HepG2 (cell line): ENCODE results near the gene C2CD4A.

ENCODE experiments used
- EZH2 ChIP-seq: conservative IDR thresholded peaks from 2 replicates; pipeline ENCODE4 v1.6.1; 2012; ENCODE audit warnings: mild to moderate bottlenecking, low read depth, low read length, moderate library complexity
- KDM2A ChIP-seq: sonication (generic); formaldehyde crosslinking; IDR thresholded peaks from 2 replicates; pipeline ENCODE4 v1.4.0; 2020; ENCODE audit warnings: low read depth, missing genetic modification reagents, borderline replicate concordance
- NFKB2 ChIP-seq: sonication (generic); formaldehyde crosslinking; IDR thresholded peaks from 2 replicates; pipeline ENCODE4 v1.4.0; 2020; ENCODE audit warnings: missing genetic modification reagents, borderline replicate concordance
- PLRG1 ChIP-seq: fragments of 450-650 bp; conservative IDR thresholded peaks from 2 replicates; pipeline ENCODE4 v1.6.1; 2016
- SRSF9 ChIP-seq: fragments of 200-400 bp; formaldehyde crosslinking; IDR thresholded peaks from 2 replicates; pipeline ENCODE4 v1.6.1; 2018; ENCODE audit warnings: borderline replicate concordance, mild to moderate bottlenecking, low read depth, low read length; ENCODE audit not compliant: insufficient read depth, poor library complexity, severe bottlenecking
- ZFP36 ChIP-seq: fragments of 150-350 bp; IDR thresholded peaks from 2 replicates; pipeline ENCODE4 v1.6.1; 2018; ENCODE audit warnings: borderline replicate concordance, low read length, low read depth; ENCODE audit not compliant: partially characterized antibody
- ZNF10 ChIP-seq: sonication (generic); formaldehyde crosslinking; IDR thresholded peaks from 2 replicates; pipeline ENCODE4 v1.4.0; 2020; ENCODE audit warnings: mild to moderate bottlenecking, low read depth, missing genetic modification reagents, borderline replicate concordance
- ZNF331 ChIP-seq: sonication (generic); formaldehyde crosslinking; IDR thresholded peaks from 2 replicates; pipeline ENCODE4 v1.4.0; 2020; ENCODE audit warnings: missing genetic modification reagents
- ZNF782 ChIP-seq: sonication (generic); formaldehyde crosslinking; IDR thresholded peaks from 2 replicates; pipeline ENCODE4 v1.4.0; 2020; ENCODE audit warnings: missing genetic modification reagents, mild to moderate bottlenecking, borderline replicate concordance
- ZNF83 ChIP-seq: sonication (generic); formaldehyde crosslinking; IDR thresholded peaks from 2 replicates; pipeline ENCODE4 v1.4.0; 2020; ENCODE audit warnings: missing genetic modification reagents, mild to moderate bottlenecking, borderline replicate concordance
- TF ChIP-seq, protein P1 (sequence below): sonication (generic); formaldehyde crosslinking; IDR thresholded peaks from 2 replicates; pipeline ENCODE4 v1.8.1; 2023; ENCODE audit warnings: missing genetic modification reagents, inconsistent platforms, borderline replicate concordance
- TF ChIP-seq, protein P2 (sequence below): sonication (generic); IDR thresholded peaks from 2 replicates; pipeline ENCODE4 v1.6.1; 2016; ENCODE audit warnings: low read depth, borderline replicate concordance
- TF ChIP-seq, protein P3 (sequence below): sonication (generic); formaldehyde crosslinking; IDR thresholded peaks from 2 replicates; pipeline ENCODE4 v1.5.0; 2020; ENCODE audit warnings: mild to moderate bottlenecking, missing genetic modification reagents, moderate library complexity
- TF ChIP-seq, protein P4 (sequence below): sonication (generic); formaldehyde crosslinking; IDR thresholded peaks from 2 replicates; pipeline ENCODE4 v1.4.0; 2020; ENCODE audit warnings: mild to moderate bottlenecking, missing genetic modification reagents

DNA sequence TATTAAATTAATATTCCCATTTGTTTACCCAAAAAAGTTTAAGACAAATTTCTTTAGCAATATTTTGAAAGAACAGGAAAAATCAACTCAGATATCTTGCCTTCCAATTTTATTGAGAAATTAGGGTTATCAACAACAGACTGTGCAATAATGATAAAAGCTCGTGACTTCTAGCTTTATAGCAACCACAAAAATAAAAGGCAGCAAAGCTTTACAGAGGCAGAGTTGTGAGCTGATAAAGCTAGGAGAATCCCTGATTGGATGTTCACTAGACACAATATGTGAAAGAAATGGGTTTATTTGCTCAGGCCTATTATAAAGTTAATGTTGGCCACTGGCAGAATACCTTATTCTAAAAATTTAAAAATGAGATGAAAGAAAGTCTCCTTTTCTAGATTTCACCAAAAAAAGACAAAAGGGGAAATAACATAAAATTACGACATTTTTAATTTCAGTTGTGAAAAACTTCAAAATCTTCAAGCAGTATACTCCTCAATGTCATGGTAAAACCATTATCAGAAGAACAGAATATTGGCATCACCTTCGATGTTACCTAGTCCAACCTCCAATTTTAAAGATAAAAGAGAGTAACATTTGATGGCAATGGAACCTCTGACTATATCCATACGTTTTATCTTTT is 9.3 kb upstream of the C2CD4A start:
- no peak for TF ChIP-seq ZNF331 (CRISPR knock-in tag)
- TF ChIP-seq, protein P1, sequence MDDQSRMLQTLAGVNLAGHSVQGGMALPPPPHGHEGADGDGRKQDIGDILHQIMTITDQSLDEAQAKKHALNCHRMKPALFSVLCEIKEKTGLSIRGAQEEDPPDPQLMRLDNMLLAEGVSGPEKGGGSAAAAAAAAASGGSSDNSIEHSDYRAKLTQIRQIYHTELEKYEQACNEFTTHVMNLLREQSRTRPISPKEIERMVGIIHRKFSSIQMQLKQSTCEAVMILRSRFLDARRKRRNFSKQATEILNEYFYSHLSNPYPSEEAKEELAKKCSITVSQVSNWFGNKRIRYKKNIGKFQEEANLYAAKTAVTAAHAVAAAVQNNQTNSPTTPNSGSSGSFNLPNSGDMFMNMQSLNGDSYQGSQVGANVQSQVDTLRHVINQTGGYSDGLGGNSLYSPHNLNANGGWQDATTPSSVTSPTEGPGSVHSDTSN (CRISPR knock-in tag), result no peak
- TF ChIP-seq EZH2, result no peak
- no peak for TF ChIP-seq ZNF10
- no peak for TF ChIP-seq KDM2A (CRISPR knock-in tag)
- TF ChIP-seq, protein P2, sequence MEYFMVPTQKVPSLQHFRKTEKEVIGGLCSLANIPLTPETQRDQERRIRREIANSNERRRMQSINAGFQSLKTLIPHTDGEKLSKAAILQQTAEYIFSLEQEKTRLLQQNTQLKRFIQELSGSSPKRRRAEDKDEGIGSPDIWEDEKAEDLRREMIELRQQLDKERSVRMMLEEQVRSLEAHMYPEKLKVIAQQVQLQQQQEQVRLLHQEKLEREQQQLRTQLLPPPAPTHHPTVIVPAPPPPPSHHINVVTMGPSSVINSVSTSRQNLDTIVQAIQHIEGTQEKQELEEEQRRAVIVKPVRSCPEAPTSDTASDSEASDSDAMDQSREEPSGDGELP, result no peak
- TF ChIP-seq, protein P3, sequence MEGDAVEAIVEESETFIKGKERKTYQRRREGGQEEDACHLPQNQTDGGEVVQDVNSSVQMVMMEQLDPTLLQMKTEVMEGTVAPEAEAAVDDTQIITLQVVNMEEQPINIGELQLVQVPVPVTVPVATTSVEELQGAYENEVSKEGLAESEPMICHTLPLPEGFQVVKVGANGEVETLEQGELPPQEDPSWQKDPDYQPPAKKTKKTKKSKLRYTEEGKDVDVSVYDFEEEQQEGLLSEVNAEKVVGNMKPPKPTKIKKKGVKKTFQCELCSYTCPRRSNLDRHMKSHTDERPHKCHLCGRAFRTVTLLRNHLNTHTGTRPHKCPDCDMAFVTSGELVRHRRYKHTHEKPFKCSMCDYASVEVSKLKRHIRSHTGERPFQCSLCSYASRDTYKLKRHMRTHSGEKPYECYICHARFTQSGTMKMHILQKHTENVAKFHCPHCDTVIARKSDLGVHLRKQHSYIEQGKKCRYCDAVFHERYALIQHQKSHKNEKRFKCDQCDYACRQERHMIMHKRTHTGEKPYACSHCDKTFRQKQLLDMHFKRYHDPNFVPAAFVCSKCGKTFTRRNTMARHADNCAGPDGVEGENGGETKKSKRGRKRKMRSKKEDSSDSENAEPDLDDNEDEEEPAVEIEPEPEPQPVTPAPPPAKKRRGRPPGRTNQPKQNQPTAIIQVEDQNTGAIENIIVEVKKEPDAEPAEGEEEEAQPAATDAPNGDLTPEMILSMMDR (CRISPR knock-in tag), result no peak
- no peak for TF ChIP-seq ZNF782 (CRISPR knock-in tag)
- TF ChIP-seq NFKB2 (CRISPR knock-in tag), result no peak
- TF ChIP-seq SRSF9, result no peak
- TF ChIP-seq PLRG1, result no peak
- TF ChIP-seq, protein P4, sequence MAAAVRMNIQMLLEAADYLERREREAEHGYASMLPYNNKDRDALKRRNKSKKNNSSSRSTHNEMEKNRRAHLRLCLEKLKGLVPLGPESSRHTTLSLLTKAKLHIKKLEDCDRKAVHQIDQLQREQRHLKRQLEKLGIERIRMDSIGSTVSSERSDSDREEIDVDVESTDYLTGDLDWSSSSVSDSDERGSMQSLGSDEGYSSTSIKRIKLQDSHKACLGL, result no peak
- TF ChIP-seq ZFP36, result no peak
- TF ChIP-seq ZNF83 (CRISPR knock-in tag), result no peak
